Epithelial cell of proximal tubule (primary cell): ENCODE measurements around the gene PCCA. TPM values are rescaled to one million over a fixed set of nuclear protein-coding genes. Genes with fewer than 3 reads are reported as not detected.

Experiments used
- DNase-seq: peaks from one replicate; pipeline ENCODE4 v3.0.0-alpha.2; 2011; ENCODE audit warnings: low read depth
- H3K4me3 ChIP-seq: 2 replicates; pipeline ENCODE4 v1.5.1; 2011; ENCODE audit warnings: low read depth, mild to moderate bottlenecking, low read length
- total RNA-seq: library from RNA; depleted of rRNA; stranded (reverse); fragments of >200 nt; gene quantifications from 2 replicates; pipeline ENCODE4 v1.2.3, GENCODE V29; 2015
- TF ChIP-seq, protein P1 (sequence below): conservative IDR thresholded peaks from 2 replicates; pipeline ENCODE4 v1.5.1; 2012; ENCODE audit warnings: low read depth, mild to moderate bottlenecking, low read length

PCCA gene
- total RNA-seq, 1 donor from 2014 or later = 17.8 TPM

DNA sequence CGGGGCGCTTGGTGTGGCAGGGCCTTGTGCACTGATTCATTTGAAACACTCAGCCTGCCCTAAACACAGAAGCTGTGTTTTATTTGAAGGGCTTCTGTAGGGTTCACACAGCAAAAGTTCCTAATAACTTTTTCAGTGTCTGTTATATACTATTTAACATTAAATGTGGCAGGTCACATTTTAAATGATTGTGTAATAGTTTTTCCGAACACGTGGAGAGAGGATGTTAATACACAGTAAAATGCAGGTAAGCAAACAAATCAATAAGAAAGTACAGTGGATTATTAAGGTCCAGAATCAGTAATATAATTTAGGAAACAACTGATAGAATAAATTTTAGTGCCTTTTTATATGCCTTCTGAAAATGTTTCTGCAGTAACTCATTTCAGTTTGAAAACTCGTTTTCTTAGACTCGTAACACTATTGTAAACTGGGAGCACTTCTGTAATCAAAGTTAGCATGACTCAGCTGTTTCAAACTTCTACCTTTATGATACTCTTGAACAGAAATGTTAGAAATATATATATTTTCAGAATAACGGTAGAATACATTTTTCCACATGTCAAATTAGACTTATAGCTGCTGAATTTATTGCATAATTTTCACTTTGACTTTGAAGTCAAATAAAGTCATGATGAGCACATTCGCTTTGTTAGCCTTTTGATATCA, 429.6 kb downstream of the PCCA start:
- no peak for DNase-seq
- no peak overlapping the region for H3K4me3 ChIP-seq
- TF ChIP-seq, protein P1, sequence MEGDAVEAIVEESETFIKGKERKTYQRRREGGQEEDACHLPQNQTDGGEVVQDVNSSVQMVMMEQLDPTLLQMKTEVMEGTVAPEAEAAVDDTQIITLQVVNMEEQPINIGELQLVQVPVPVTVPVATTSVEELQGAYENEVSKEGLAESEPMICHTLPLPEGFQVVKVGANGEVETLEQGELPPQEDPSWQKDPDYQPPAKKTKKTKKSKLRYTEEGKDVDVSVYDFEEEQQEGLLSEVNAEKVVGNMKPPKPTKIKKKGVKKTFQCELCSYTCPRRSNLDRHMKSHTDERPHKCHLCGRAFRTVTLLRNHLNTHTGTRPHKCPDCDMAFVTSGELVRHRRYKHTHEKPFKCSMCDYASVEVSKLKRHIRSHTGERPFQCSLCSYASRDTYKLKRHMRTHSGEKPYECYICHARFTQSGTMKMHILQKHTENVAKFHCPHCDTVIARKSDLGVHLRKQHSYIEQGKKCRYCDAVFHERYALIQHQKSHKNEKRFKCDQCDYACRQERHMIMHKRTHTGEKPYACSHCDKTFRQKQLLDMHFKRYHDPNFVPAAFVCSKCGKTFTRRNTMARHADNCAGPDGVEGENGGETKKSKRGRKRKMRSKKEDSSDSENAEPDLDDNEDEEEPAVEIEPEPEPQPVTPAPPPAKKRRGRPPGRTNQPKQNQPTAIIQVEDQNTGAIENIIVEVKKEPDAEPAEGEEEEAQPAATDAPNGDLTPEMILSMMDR = no peak

DNA sequence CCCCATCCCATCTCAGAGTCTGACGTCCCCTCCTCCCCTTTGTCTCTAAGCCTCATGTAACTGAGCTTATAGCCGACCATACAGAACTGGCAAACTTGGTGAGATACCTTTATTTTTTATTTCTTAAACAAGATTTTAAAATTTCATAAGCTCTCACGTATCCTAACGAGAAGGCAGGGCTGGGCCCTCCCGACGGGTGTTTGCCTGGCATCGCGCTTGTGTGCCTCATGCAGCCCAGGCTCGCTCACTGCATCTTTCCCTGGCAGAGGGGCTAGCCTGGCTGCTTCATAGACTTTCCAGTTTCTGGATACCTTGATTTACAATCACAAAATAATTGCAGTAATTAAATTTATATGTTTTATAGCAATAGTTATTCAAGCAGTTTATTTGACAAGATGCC, 430.7 kb downstream of the PCCA start:
- no peak overlapping the region for H3K4me3 ChIP-seq
- TF ChIP-seq, protein P1 = no peak
- no peak for DNase-seq

DNA sequence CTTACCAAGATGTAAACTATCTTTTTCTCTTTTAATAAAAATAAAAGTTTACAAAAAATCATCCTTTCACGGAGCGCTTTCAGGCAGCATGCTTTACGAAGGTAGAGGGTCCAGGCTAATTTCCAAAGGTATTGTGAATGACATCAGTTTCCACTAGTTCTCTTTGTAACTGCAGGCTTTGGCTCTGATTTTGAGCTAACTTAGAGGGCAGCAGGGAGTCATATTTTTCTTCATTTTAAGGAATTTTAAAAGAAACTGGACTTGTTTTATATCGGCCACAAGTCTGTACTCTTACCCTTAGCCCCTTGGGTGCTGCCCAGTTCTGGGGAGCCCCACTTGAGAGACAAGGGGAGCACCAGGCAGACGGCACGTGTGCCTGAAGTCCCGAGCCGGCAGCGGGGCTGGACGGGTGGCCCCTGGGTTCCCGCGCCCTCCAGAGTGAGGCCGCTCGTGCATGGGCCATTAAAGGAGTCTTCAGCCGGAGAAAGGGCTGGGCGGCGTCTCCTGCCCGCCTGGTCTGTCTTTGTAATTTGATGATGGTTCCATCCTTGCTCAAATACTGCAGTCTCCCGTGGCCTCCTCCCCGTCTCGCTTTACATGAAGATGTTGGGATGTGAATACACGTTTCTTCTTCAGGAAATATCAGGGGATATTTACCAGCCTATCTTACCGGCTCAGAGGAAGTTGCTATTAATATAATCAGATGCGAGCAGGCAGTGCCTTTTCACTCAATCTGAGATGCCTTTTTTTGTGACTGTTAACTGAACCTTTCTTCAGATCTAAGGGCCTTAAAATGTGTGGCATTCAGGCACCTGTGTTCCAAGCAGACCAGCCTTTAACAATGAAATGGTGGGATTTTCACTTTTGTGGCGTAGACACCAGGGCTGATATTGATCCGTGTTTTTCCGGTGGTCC, 432.3 kb downstream of the PCCA start:
- DNase-seq = no peak
- TF ChIP-seq, protein P1 = no peak
- no peak overlapping the region for H3K4me3 ChIP-seq

DNA sequence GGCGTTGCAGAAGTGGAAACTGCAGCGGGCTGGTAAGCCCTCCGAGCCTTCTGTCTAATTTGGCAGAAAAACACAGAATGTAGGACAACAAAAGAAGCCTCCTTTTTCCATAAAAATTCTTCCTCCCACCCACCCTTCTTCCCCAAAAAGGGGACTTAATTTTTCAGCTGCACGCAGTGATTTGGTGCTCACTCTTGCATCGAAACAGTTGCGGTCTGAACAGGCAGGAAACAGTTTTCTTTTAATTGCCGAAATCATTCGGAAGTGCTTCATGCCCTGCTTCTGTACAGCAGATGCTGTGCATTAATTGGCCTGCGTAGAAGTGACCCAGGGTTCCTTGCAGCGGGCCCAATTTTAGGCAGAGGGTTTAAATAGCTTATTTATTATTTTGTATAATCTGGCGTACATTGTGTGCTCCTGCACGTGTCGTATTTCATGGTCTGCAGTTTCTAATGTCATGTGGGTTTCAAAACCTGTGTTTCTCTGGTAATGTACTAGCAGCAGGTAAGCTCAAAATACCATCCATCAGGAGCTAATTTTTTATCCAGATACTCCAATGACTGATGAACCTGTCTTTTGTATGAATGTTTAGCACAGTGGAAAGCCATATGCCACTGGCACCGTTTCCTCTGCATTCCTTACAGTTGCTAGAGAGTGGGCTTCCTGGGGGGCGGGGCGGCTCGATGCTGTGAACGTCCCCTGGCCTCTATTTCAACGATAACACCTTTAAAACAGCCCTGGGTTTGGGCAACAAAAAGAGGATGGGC, 433.1 kb downstream of the PCCA start:
- H3K4me3 ChIP-seq = no peak overlapping the region
- TF ChIP-seq, protein P1 = no peak
- DNase-seq = no peak

DNA sequence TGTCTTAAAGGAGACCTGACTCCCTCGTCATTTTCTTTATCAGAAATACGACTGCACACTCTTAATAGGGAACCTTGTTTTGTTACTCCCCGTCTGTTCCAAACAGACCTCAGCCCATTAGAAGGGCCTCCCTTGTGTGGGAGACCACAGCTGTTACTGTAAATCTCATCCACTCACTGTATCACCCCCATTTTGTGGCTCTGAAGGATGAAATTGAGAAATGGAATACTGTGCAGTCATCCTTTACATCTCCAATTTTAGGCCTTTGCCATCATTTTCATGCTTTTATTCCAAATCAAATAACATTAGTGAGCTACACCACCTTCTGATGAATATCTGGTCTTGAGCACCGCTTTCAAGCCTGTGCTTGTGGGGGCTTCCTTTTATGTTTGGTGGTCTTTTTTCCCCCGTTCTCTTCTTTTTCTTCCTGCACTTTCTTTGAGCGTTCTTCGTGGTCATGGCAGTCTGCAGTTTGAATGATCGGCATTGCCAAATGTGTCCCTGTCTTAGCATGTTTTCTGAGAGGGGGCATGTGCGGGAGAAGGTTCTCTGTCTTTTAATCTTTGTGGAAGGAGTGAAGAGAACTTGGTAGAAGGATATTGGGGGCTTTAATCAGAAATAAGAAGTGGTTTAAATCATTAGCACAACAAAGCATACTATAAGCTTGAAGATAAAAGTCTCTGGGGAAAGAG, 433.9 kb downstream of the PCCA start:
- DNase-seq = no peak
- TF ChIP-seq, protein P1 = no peak
- no peak overlapping the region for H3K4me3 ChIP-seq

DNA sequence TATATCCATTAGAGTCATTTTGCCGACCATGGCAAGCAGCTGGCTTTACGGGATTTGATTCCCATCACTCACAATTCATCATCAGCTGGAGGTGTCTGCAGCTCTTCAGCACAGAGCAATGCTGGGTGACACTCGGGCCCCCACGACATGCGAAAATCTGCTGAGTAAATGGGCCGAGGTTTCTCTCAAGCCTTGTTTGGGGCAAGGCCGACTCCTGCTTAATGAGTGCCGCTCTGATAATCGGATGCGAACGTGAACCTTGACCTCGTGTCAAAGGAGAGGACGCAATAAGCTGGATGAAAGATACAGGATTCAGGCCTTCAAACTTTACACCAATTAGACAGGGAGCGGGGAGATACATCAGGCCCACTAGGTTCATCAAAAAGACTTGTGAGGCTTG, 434.5 kb downstream of the PCCA start:
- TF ChIP-seq, protein P1 = no peak
- H3K4me3 ChIP-seq = no peak overlapping the region
- no peak for DNase-seq
